Ecto neural progenitor cell (in vitro differentiated cells): ENCODE measurements around the gene FAM169A.
"Not testable (repeated sequence)": the region's sequence is repeated elsewhere in the genome, so short reads cannot be mapped to it uniquely, and the experiment has no call there.

Experiments
- DNase-seq: peaks from one replicate; pipeline ENCODE4 v3.0.0-alpha.2; 2018; ENCODE audit warnings: low spot score

The FAM169A gene

GRCh38 chr5:74865804-74866595 is at the start of gene FAM169A:
Gene FAM169A (minus strand): TSS chr5:74866387. CDS start chr5:74841676, 24,711 bp downstream.
- DNase-seq: peak; percentile 79

- no peak for DNase-seq
Measured at GRCh38 chr5:74915488-74915887, 49.3 kb upstream of the FAM169A start.

GRCh38 chr5:74911421-74911820 is 45.2 kb upstream of the FAM169A start:
- not testable (repeated sequence) for DNase-seq

GRCh38 chr5:74909888-74910287 is 43.7 kb upstream of the FAM169A start:
- not testable (repeated sequence) for DNase-seq

- DNase-seq: not testable (repeated sequence)
Measured at GRCh38 chr5:74908237-74908636, 42.0 kb upstream of the FAM169A start.

- DNase-seq: not testable (repeated sequence)
Measured at GRCh38 chr5:74904713-74905112, 38.5 kb upstream of the FAM169A start.

GRCh38 chr5:74903165-74903787 is 37.1 kb upstream of the FAM169A start:
- peak; percentile 55 for DNase-seq

GRCh38 chr5:74897049-74897448 is 30.9 kb upstream of the FAM169A start:
- no peak for DNase-seq

GRCh38 chr5:74895906-74896305 is 29.7 kb upstream of the FAM169A start:
- no peak for DNase-seq

GRCh38 chr5:74894351-74894750 is 28.2 kb upstream of the FAM169A start:
- DNase-seq: no peak

GRCh38 chr5:74892921-74893320 is 26.7 kb upstream of the FAM169A start:
- no peak for DNase-seq

- no peak for DNase-seq
Measured at GRCh38 chr5:74889523-74890105, 23.4 kb upstream of the FAM169A start.

- no peak for DNase-seq
Measured at GRCh38 chr5:74888117-74888516, 21.9 kb upstream of the FAM169A start.

- no peak for DNase-seq
Measured at GRCh38 chr5:74885170-74885569, 19.0 kb upstream of the FAM169A start.

- DNase-seq: not testable (repeated sequence)
Measured at GRCh38 chr5:74882379-74883134, 16.4 kb upstream of the FAM169A start.

GRCh38 chr5:74877624-74878304 is 11.6 kb upstream of the FAM169A start:
- DNase-seq: no peak

GRCh38 chr5:74875994-74876791 is 10.0 kb upstream of the FAM169A start:
- no peak for DNase-seq

- no peak for DNase-seq
Measured at GRCh38 chr5:74873525-74874249, 7.5 kb upstream of the FAM169A start.

GRCh38 chr5:74870299-74871067 is 4.3 kb upstream of the FAM169A start:
- no peak for DNase-seq
